Endothelial cell (in vitro differentiated cells): ENCODE results near the gene TOM1L2. TPM values are rescaled to one million over a fixed set of nuclear protein-coding genes. Genes with fewer than 3 reads are reported as not detected.

Experiments
- DNase-seq: peaks from one replicate; pipeline ENCODE4 v3.0.0; 2021; ENCODE audit warnings: low spot score
- H3K27ac Mint-ChIP-seq: one replicate; pipeline ENCODE4 v1.8.0; 2021; ENCODE audit warnings: mixed read lengths, inconsistent platforms; ENCODE audit not compliant: unreplicated experiment
- H3K27me3 Mint-ChIP-seq: one replicate; pipeline ENCODE4 v1.8.0; 2021; ENCODE audit warnings: mild to moderate bottlenecking, moderate library complexity, mixed read lengths, inconsistent platforms; ENCODE audit not compliant: unreplicated experiment
- H3K36me3 Mint-ChIP-seq: one replicate; pipeline ENCODE4 v1.8.0; 2021; ENCODE audit warnings: mild to moderate bottlenecking, low read depth, mixed read lengths, inconsistent platforms; ENCODE audit not compliant: unreplicated experiment
- H3K4me1 Mint-ChIP-seq: one replicate; pipeline ENCODE4 v1.8.0; 2021; ENCODE audit warnings: mild to moderate bottlenecking, mixed read lengths, inconsistent platforms; ENCODE audit not compliant: unreplicated experiment
- H3K4me3 Mint-ChIP-seq: one replicate; pipeline ENCODE4 v1.8.0; 2021; ENCODE audit warnings: mild to moderate bottlenecking, mixed read lengths, inconsistent platforms; ENCODE audit not compliant: unreplicated experiment
- H3K9me3 Mint-ChIP-seq: one replicate; pipeline ENCODE4 v1.8.0; 2021; ENCODE audit warnings: mixed read lengths, inconsistent platforms; ENCODE audit not compliant: unreplicated experiment
- CTCF ChIP-seq: fragments of 200-600 bp; sonication (generic); IDR thresholded peaks from one replicate; pipeline ENCODE4 v1.5.0; 2021; ENCODE audit warnings: antibody characterized with exemption; ENCODE audit not compliant: unreplicated experiment
- total RNA-seq: library from RNA; stranded (reverse); fragmentation: NEBNext Ultra II Directional; extraction: Animal tissue kit (Norgen Biotek cat#: 25700); gene quantifications from one replicate; pipeline ENCODE4 v1.2.1, GENCODE V29; 2021; ENCODE audit not compliant: unreplicated experiment

Gene TOM1L2
- total RNA-seq, 1 donor from 2014 or later = 26.9 TPM

GRCh38 chr17:17954079-17954478, 18.1 kb downstream of the TOM1L2 start:
- no peak for DNase-seq
- H3K9me3 Mint-ChIP-seq = no peaks in the 10 kb centered on the region
- H3K27ac Mint-ChIP-seq = no peak overlapping the region
- no peak overlapping the region for H3K4me3 Mint-ChIP-seq
- H3K27me3 Mint-ChIP-seq = peaks cover 5% of the 10 kb centered on the region
- TF ChIP-seq CTCF = no peak
- peaks cover 3% of the 10 kb centered on the region for H3K4me1 Mint-ChIP-seq
- peaks cover 3% of the 10 kb centered on the region for H3K36me3 Mint-ChIP-seq

DNA sequence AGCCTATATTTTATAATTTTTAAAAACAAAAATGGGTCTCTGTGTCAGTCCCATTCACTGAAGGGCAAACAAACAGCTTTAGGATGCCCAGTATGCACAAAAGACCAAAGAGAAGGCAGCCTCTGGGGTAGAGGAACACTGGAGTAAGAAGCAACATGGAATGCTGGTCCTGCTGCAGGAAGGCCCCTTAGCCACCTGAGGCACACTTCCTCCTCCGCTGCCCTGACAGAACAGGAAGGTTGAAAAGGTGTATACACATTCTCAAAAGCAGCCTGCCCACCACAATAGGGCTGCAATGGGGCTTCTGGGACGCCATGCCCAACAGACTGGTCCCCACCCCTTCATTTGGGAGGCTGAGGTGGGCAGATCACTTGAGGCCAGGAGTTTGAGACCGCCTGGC, 19.5 kb downstream of the TOM1L2 start:
- H3K9me3 Mint-ChIP-seq = no peaks in the 10 kb centered on the region
- no peak for TF ChIP-seq CTCF

DNA sequence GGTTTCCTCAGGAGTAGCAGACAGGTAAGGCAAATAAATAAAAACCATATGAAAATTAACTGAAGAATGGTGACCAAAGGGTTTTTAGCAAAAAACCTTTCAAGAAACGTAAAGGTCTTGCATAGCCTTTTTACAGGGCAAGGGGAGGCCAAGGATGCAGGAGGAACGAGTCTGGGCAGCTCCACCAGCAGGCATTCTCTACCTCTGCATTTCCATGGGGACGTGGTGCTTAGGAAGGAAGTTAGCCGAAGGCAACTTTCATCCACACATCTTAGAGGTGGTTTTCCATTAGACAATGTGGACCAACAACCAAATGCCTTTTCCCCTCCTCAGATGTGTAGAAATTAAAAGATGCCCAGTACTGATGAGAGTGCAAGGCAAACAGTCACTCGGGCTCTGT, 20.7 kb downstream of the TOM1L2 start:
- H3K27ac Mint-ChIP-seq = no peak overlapping the region
- peaks cover 3% of the 10 kb centered on the region for H3K36me3 Mint-ChIP-seq
- no peak overlapping the region for H3K4me3 Mint-ChIP-seq
- H3K4me1 Mint-ChIP-seq = peaks cover 3% of the 10 kb centered on the region
- peaks cover 6% of the 10 kb centered on the region for H3K27me3 Mint-ChIP-seq
- no peak for TF ChIP-seq CTCF
- DNase-seq = no peak
- H3K9me3 Mint-ChIP-seq = no peaks in the 10 kb centered on the region

More for the DNA sequence above, 19.5 kb downstream of the TOM1L2 start:
- Mint-ChIP-seq H3K4me3 (no peak overlapping the region), H3K27me3 (peaks cover 5% of the 10 kb centered on the region), H3K36me3 (peaks cover 3% of the 10 kb centered on the region), H3K4me1 (peaks cover 3% of the 10 kb centered on the region), H3K27ac (no peak overlapping the region)
- DNase-seq = no peak

GRCh38 chr17:17950806-17951205, 21.4 kb downstream of the TOM1L2 start:
- no peaks in the 10 kb centered on the region for H3K9me3 Mint-ChIP-seq
- no peak overlapping the region for H3K27ac Mint-ChIP-seq
- H3K4me1 Mint-ChIP-seq = peaks cover 3% of the 10 kb centered on the region
- peaks cover 6% of the 10 kb centered on the region for H3K27me3 Mint-ChIP-seq
- TF ChIP-seq CTCF = no peak
- H3K4me3 Mint-ChIP-seq = no peak overlapping the region
- no peak for DNase-seq
- H3K36me3 Mint-ChIP-seq = peaks cover 3% of the 10 kb centered on the region

GRCh38 chr17:17950347-17950746, 21.9 kb downstream of the TOM1L2 start:
- DNase-seq = no peak
- Mint-ChIP-seq H3K4me1 (peaks cover 3% of the 10 kb centered on the region), H3K4me3 (no peak overlapping the region), H3K27me3 (peaks cover 6% of the 10 kb centered on the region), H3K36me3 (peaks cover 3% of the 10 kb centered on the region), H3K9me3 (no peaks in the 10 kb centered on the region), H3K27ac (no peak overlapping the region)
- TF ChIP-seq CTCF = no peak
